Calu3 (cell line): ENCODE results near the gene HTR3D. TPM values are rescaled to one million over a fixed set of nuclear protein-coding genes. Genes with fewer than 3 reads are reported as not detected.
"Not testable (repeated sequence)": the region's sequence is repeated elsewhere in the genome, so short reads cannot be mapped to it uniquely, and the experiment has no call there.

Experiments used
- BruUV-seq: library from RNA; stranded (reverse); fragments of 400-500 nt; replicated peaks from 2 replicates; lab custom pipeline; 2021; lab: Mats Ljungman, UMichigan
- CTCF ChIA-PET: fragments of 300-600 bp; sonication (Branson Sonifier 250); formaldehyde crosslinking; loops from one replicate; lab custom pipeline; 2022; ENCODE audit warnings: antibody characterized with exemption; lab: Charles Lee
- DNase-seq: peaks from one replicate; pipeline ENCODE4 v3.0.0; 2022
- H3K27ac Mint-ChIP-seq: one replicate; pipeline ENCODE4 v1.8.0; 2022; ENCODE audit warnings: mixed read lengths; ENCODE audit not compliant: unreplicated experiment
- H3K27me3 Mint-ChIP-seq: one replicate; pipeline ENCODE4 v1.8.0; 2022; ENCODE audit warnings: mixed read lengths; ENCODE audit not compliant: unreplicated experiment
- H3K36me3 Mint-ChIP-seq: one replicate; pipeline ENCODE4 v1.8.0; 2022; ENCODE audit warnings: mild to moderate bottlenecking, moderate library complexity, mixed read lengths; ENCODE audit not compliant: insufficient read depth, unreplicated experiment
- H3K4me1 Mint-ChIP-seq: one replicate; pipeline ENCODE4 v1.8.0; 2022; ENCODE audit warnings: mild to moderate bottlenecking, low read depth, mixed read lengths; ENCODE audit not compliant: unreplicated experiment
- H3K4me3 Mint-ChIP-seq: one replicate; pipeline ENCODE4 v1.8.0; 2022; ENCODE audit warnings: mild to moderate bottlenecking, low read depth, moderate library complexity, mixed read lengths; ENCODE audit not compliant: unreplicated experiment
- H3K9me3 Mint-ChIP-seq: one replicate; pipeline ENCODE4 v1.8.0; 2022; ENCODE audit warnings: low read depth, mixed read lengths; ENCODE audit not compliant: unreplicated experiment
- CTCF ChIP-seq: fragments of 200-600 bp; IDR thresholded peaks from one replicate; pipeline ENCODE4 v1.8.0; 2022; ENCODE audit warnings: antibody characterized with exemption; ENCODE audit not compliant: unreplicated experiment
- intact Hi-C: fragments of 100-400 bp; cut with micrococcal nuclease; formaldehyde crosslinking; loops from one replicate; pipeline ENCODE4 v1.10.0; 2022; ENCODE audit not compliant: unreplicated experiment
- total RNA-seq: library from RNA; stranded (reverse); gene quantifications from 2 replicates; pipeline ENCODE4 v1.2.3, GENCODE V29; 2022

Gene HTR3D
- total RNA-seq, 1 experiment from 2014 or later, result not detected

- H3K27ac Mint-ChIP-seq, result no peak overlapping the region
- DNase-seq, result no peak
- no peaks in the 10 kb centered on the region for H3K9me3 Mint-ChIP-seq
- no peak overlapping the region for H3K4me3 Mint-ChIP-seq
- H3K4me1 Mint-ChIP-seq, result peaks cover 7% of the 10 kb centered on the region
- no peak for TF ChIP-seq CTCF
- peaks cover 14% of the 10 kb centered on the region for H3K36me3 Mint-ChIP-seq
- BruUV-seq, result no TSS peak
- intact Hi-C loops, result no loop called here
- H3K27me3 Mint-ChIP-seq, result peaks cover 46% of the 10 kb centered on the region
- CTCF ChIA-PET, result no interaction called here
These were observed 9.2 kb upstream of the HTR3D start for GRCh38 chr3:184022323-184022722.

- CTCF ChIA-PET, H3K36me3 Mint-ChIP-seq, BruUV-seq, H3K4me1 Mint-ChIP-seq, H3K27ac Mint-ChIP-seq, H3K4me3 Mint-ChIP-seq, DNase-seq, H3K9me3 Mint-ChIP-seq, intact Hi-C loops: not testable (repeated sequence)
- peaks cover 59% of the 10 kb centered on the region for H3K27me3 Mint-ChIP-seq
These were observed 6.3 kb upstream of the HTR3D start for GRCh38 chr3:184025256-184025655.

GRCh38 chr3:184028275-184028890 is 3.2 kb upstream of the HTR3D start:
- H3K4me3 Mint-ChIP-seq, CTCF ChIA-PET, H3K9me3 Mint-ChIP-seq, H3K4me1 Mint-ChIP-seq, intact Hi-C loops, DNase-seq, H3K36me3 Mint-ChIP-seq, H3K27ac Mint-ChIP-seq, BruUV-seq: not testable (repeated sequence)
- peaks cover 63% of the 10 kb centered on the region for H3K27me3 Mint-ChIP-seq

GRCh38 chr3:184029443-184029842 is 2.1 kb upstream of the HTR3D start:
- Mint-ChIP-seq H3K36me3 (no peaks in the 10 kb centered on the region), H3K27ac (no peak overlapping the region), H3K4me3 (no peak overlapping the region), H3K27me3 (peaks cover 69% of the 10 kb centered on the region), H3K9me3 (no peaks in the 10 kb centered on the region), H3K4me1 (no peaks in the 10 kb centered on the region)
- DNase-seq, result no peak
- no TSS peak for BruUV-seq
- CTCF ChIA-PET, result interaction anchor here (0.7 kb wide), 2 partner anchors 23 to 26 kb away, joined by 3 to 5 read pairs; no protein-coding TSS in a partner anchor
- intact Hi-C loops, result no loop called here
- no peak for TF ChIP-seq CTCF

GRCh38 chr3:184030536-184030935 is 1.0 kb upstream of the HTR3D start:
- intact Hi-C loops, result no loop called here
- no peaks in the 10 kb centered on the region for H3K9me3 Mint-ChIP-seq
- no peaks in the 10 kb centered on the region for H3K36me3 Mint-ChIP-seq
- no peak for TF ChIP-seq CTCF
- DNase-seq, result no peak
- BruUV-seq, result no TSS peak
- H3K27ac Mint-ChIP-seq, result no peak overlapping the region
- no peaks in the 10 kb centered on the region for H3K4me1 Mint-ChIP-seq
- no peak overlapping the region for H3K4me3 Mint-ChIP-seq
- peaks cover 80% of the 10 kb centered on the region for H3K27me3 Mint-ChIP-seq
- CTCF ChIA-PET, result interaction anchor here (0.6 kb wide), 1 partner anchor 17 kb away, joined by 8 read pairs; no protein-coding TSS in a partner anchor
